Panc1 (cell line): ENCODE data around the gene RASA4B. TPM values are rescaled to one million over a fixed set of nuclear protein-coding genes. Genes with fewer than 3 reads are reported as not detected.

Experiments used
- ATAC-seq: fragments of 200-7000 bp; cut with Tn5 transposase; 2 replicates; pipeline ENCODE4 v1.9.1; 2020; ENCODE audit warnings: mild to moderate bottlenecking, moderate library complexity
- BruUV-seq: library from RNA; stranded (reverse); fragments of 400-500 nt; replicated peaks from 2 replicates; lab custom pipeline; 2021; lab: Mats Ljungman, UMichigan
- CTCF ChIA-PET: fragments of 300-600 bp; sonication (Branson Sonifier 250); formaldehyde crosslinking; loops from one replicate; lab custom pipeline; 2022; ENCODE audit warnings: antibody characterized with exemption; lab: Charles Lee
- POLR2A ChIA-PET: fragments of 300-600 bp; sonication (Branson Sonifier 250); formaldehyde crosslinking; loops from one replicate; lab custom pipeline; 2022; ENCODE audit warnings: antibody characterized with exemption; lab: Charles Lee
- DNase-seq: peaks from one replicate; pipeline ENCODE4 v3.0.0-alpha.2; 2010; ENCODE audit warnings: low read depth, low spot score
- H3K27ac ChIP-seq: 2 replicates; pipeline ENCODE4 v1.5.1; 2011; ENCODE audit warnings: mild to moderate bottlenecking, low read length, inconsistent platforms
- H3K27me3 ChIP-seq: fragments of 200-500 bp; sonication (Bioruptor generic); 2 replicates; pipeline ENCODE4 v1.6.0; 2014; ENCODE audit warnings: low read length, inconsistent platforms; ENCODE audit not compliant: control insufficient read depth, insufficient read depth
- H3K36me3 ChIP-seq: fragments of 200-500 bp; sonication (Bioruptor generic); 2 replicates; pipeline ENCODE4 v1.5.1; 2014; ENCODE audit warnings: inconsistent platforms, mild to moderate bottlenecking, low read length, moderate library complexity; ENCODE audit not compliant: control insufficient read depth, insufficient read depth
- H3K4me1 ChIP-seq: 2 replicates; pipeline ENCODE4 v1.5.1; 2011; ENCODE audit warnings: inconsistent platforms, mild to moderate bottlenecking, low read length, moderate library complexity; ENCODE audit not compliant: control insufficient read depth, insufficient read depth
- H3K4me3 ChIP-seq, 2 experiments: 2 replicates each; pipeline ENCODE4 v1.5.1; 2011 to 2012; ENCODE audit warnings: low read depth in 2 of 2, low read length in 2 of 2, mild to moderate bottlenecking in 2 of 2, inconsistent platforms in 1 of 2, moderate library complexity in 1 of 2
- H3K9me3 ChIP-seq: fragments of 200-500 bp; sonication (Bioruptor generic); 2 replicates; pipeline ENCODE4 v1.5.1; 2014; ENCODE audit warnings: low read depth, mild to moderate bottlenecking, inconsistent platforms, low read length, moderate library complexity; ENCODE audit not compliant: control insufficient read depth, insufficient read depth
- POLR2AphosphoS5 ChIP-seq: IDR thresholded peaks from 2 replicates; pipeline ENCODE4 v1.6.1; 2012; ENCODE audit warnings: mild to moderate bottlenecking, low read depth, low read length, moderate library complexity
- REST ChIP-seq, 2 experiments: IDR thresholded peaks; 2 replicates each; pipeline ENCODE4 v1.6.1; 2011 to 2012; ENCODE audit warnings: low read depth in 2 of 2, control low read depth in 1 of 2, low read length in 1 of 2, mild to moderate bottlenecking in 1 of 2, moderate library complexity in 1 of 2; ENCODE audit not compliant: insufficient read depth in 1 of 2
- SIN3A ChIP-seq: IDR thresholded peaks from 2 replicates; pipeline ENCODE4 v1.6.1; 2012; ENCODE audit warnings: low read depth, mild to moderate bottlenecking, low read length, moderate library complexity, borderline replicate concordance; ENCODE audit not compliant: insufficient read depth
- TCF7L2 ChIP-seq: IDR thresholded peaks from 2 replicates; pipeline ENCODE4 v1.6.1; 2011; ENCODE audit warnings: mild to moderate bottlenecking, low read depth, low read length, inconsistent platforms
- in situ Hi-C: cut with HindIII; loops from 2 replicates; pipeline ENCODE4 v1.10.0; 2016; ENCODE audit warnings: low sequenced_read_pairs, low pct_unique_long_range_greater_than_20kb
- intact Hi-C: fragments of 100-400 bp; cut with micrococcal nuclease; formaldehyde crosslinking; loops from one replicate; pipeline ENCODE4 v1.10.0; 2022; ENCODE audit not compliant: unreplicated experiment
- total RNA-seq: library from RNA; stranded (reverse); gene quantifications from one replicate; pipeline ENCODE4 v1.2.1, GENCODE V29; 2021; ENCODE audit not compliant: unreplicated experiment
- TF ChIP-seq, protein P1 (sequence below): fragments of 450-650 bp; IDR thresholded peaks from 2 replicates; pipeline ENCODE4 v1.5.1; 2017; ENCODE audit warnings: mild to moderate bottlenecking

The RASA4B gene
- total RNA-seq, 1 experiment from 2014 or later, result 1.2 TPM

- CTCF ChIA-PET, result interaction anchor here (0.6 kb wide), 1 partner anchor 49 kb away, joined by 4 read pairs; no protein-coding TSS in a partner anchor
- DNase-seq, result no peak
- H3K4me3 ChIP-seq, result no peak overlapping the region
- intact Hi-C loops, result no loop called here
- peaks cover 9% of the 10 kb centered on the region for H3K4me1 ChIP-seq
- TF ChIP-seq, protein P1, sequence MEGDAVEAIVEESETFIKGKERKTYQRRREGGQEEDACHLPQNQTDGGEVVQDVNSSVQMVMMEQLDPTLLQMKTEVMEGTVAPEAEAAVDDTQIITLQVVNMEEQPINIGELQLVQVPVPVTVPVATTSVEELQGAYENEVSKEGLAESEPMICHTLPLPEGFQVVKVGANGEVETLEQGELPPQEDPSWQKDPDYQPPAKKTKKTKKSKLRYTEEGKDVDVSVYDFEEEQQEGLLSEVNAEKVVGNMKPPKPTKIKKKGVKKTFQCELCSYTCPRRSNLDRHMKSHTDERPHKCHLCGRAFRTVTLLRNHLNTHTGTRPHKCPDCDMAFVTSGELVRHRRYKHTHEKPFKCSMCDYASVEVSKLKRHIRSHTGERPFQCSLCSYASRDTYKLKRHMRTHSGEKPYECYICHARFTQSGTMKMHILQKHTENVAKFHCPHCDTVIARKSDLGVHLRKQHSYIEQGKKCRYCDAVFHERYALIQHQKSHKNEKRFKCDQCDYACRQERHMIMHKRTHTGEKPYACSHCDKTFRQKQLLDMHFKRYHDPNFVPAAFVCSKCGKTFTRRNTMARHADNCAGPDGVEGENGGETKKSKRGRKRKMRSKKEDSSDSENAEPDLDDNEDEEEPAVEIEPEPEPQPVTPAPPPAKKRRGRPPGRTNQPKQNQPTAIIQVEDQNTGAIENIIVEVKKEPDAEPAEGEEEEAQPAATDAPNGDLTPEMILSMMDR, result no peak
- TF ChIP-seq SIN3A (no peak), TCF7L2 (no peak), REST (IDR thresholded peaks at IDR 0.05; ENCODE audit: insufficient read depth in 1 of 2, low read depth in 2 of 2, low read length in 1 of 2) (no peak), POLR2AphosphoS5 (no peak)
- no peak for ATAC-seq
- in situ Hi-C loops, result no loop called here
- POLR2A ChIA-PET, result no interaction called here
- H3K36me3 ChIP-seq, result no peaks in the 10 kb centered on the region
- no peaks in the 10 kb centered on the region for H3K9me3 ChIP-seq
- no TSS peak for BruUV-seq
- no peaks in the 10 kb centered on the region for H3K27me3 ChIP-seq
- no peak overlapping the region for H3K27ac ChIP-seq
Observed at GRCh38 chr7:102454468-102454867, 63.1 kb downstream of the RASA4B start.

DNA sequence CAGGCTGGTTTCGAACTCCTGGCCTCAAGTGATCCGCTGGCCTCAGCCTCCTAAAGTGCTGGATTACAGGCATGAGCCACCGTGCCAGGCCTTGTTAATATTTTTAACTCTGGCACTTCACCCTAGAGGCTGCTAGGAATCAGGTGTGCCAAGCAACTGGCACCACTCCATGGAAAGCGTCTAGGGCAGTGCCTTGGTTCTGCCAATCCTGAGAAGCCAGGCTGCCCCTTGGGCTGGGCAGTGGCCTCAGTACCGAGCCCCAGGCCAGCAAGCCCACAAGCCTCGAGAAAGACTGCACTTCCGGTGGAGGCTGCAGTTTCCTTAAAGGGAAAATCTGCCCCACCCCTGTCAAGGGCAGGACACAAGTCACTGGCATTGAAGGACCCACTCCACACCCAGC lies 64.3 kb downstream of the RASA4B start:
- in situ Hi-C loops, result no loop called here
- TF ChIP-seq POLR2AphosphoS5 (no peak), TCF7L2 (no peak), SIN3A (no peak), REST (IDR thresholded peaks at IDR 0.05; ENCODE audit: insufficient read depth in 1 of 2, low read depth in 2 of 2, low read length in 1 of 2) (no peak)
- no peaks in the 10 kb centered on the region for H3K36me3 ChIP-seq
- peaks cover 9% of the 10 kb centered on the region for H3K4me1 ChIP-seq
- intact Hi-C loops, result no loop called here
- no peak for DNase-seq
- ChIA-PET POLR2A (no interaction called here), CTCF (interaction anchor here (0.7 kb wide), 1 partner anchor 179 kb away, joined by 3 read pairs; no protein-coding TSS in a partner anchor)
- no TSS peak for BruUV-seq
- H3K4me3 ChIP-seq, result no peak overlapping the region
- H3K27me3 ChIP-seq, result no peaks in the 10 kb centered on the region
- no peak overlapping the region for H3K27ac ChIP-seq
- no peaks in the 10 kb centered on the region for H3K9me3 ChIP-seq
- ATAC-seq, result no peak
